Lower leg skin (tissue), 4 donors: Measurements from ENCODE around the gene GLI1. TPM values are rescaled to one million over a fixed set of nuclear protein-coding genes. Genes with fewer than 3 reads are reported as not detected.
A peak's percentile ranks its signal among the peaks of the same experiment; 100 is the strongest.
"Not testable (repeated sequence)": the region's sequence is repeated elsewhere in the genome, so short reads cannot be mapped to it uniquely, and the experiment has no call there.

Experiments
- DNase-seq, 2 donors: peaks; one replicate each; pipeline ENCODE4 v3.0.0-alpha.2; 2019; ENCODE audit warnings: low spot score in 2 of 2
- H3K4me3 ChIP-seq: fragments of 200-600 bp; sonication (generic); 2 replicates; pipeline ENCODE4 v1.5.1; 2017; ENCODE audit warnings: mild to moderate bottlenecking, low read depth; ENCODE audit not compliant: poor library complexity, severe bottlenecking
- CTCF ChIP-seq, 3 donors: fragments of 450-650 bp; IDR thresholded peaks; one replicate each; pipeline ENCODE4 v1.5.1; 2016; ENCODE audit warnings: antibody characterized with exemption in 3 of 3, mild to moderate bottlenecking in 3 of 3, moderate library complexity in 2 of 3
- POLR2A ChIP-seq, 2 donors: fragments of 450-650 bp; IDR thresholded peaks; one replicate each; pipeline ENCODE4 v1.6.1; 2016 to 2017; ENCODE audit warnings: antibody characterized with exemption in 2 of 2, mild to moderate bottlenecking in 1 of 2, moderate library complexity in 1 of 2
- WGBS, 2 donors: methylation state at CpG; one replicate each; pipeline ENCODE4 v1.1.5; 2018; 5-methylcytosine and 5-hydroxymethylcytosine counted together
- intact Hi-C: fragments of 100-400 bp; cut with DNase I; formaldehyde crosslinking; loops from one replicate; pipeline ENCODE4 v1.15.0; 2023; ENCODE audit warnings: low total_unique reads
- total RNA-seq, 4 donors: library from RNA; depleted of rRNA; stranded (reverse); fragments of >200 nt; gene quantifications; one replicate each; pipeline ENCODE4 v1.1.0, GENCODE V29; 2016

The GLI1 gene
- total RNA-seq, 4 donors from 2014 or later, result 0.19 to 13.4 (median 1.9) TPM

- DNase-seq, result no peak
- no peak overlapping the region for H3K4me3 ChIP-seq
- WGBS, 2 donors, result 91 to 93% methylated on average over 15 of the region's 15 CpGs
- TF ChIP-seq CTCF (IDR thresholded peaks at IDR 0.05) (no peak), POLR2A (IDR thresholded peaks at IDR 0.05) (no peak)
- intact Hi-C loops, result no loop called here
Measured at GRCh38 chr12:57491393-57492280, 32.1 kb downstream of the GLI1 start.

GRCh38 chr12:57495051-57495701 is 35.6 kb downstream of the GLI1 start:
- H3K4me3 ChIP-seq, intact Hi-C loops, DNase-seq: not testable (repeated sequence)
- WGBS, 2 donors, result 92 to 93% methylated on average over 12 to 39 of the region's 48 CpGs

- DNase-seq, result no peak
- no peak overlapping the region for H3K4me3 ChIP-seq
- TF ChIP-seq CTCF (IDR thresholded peaks at IDR 0.05) (no peak), POLR2A (IDR thresholded peaks at IDR 0.05) (no peak)
- intact Hi-C loops, result no loop called here
Measured at GRCh38 chr12:57496822-57497221, 37.2 kb downstream of the GLI1 start.

GRCh38 chr12:57497223-57498131 is 37.9 kb downstream of the GLI1 start:
- TF ChIP-seq POLR2A (IDR thresholded peaks at IDR 0.05) (no peak), CTCF (IDR thresholded peaks at IDR 0.05) (no peak)
- no peak overlapping the region for H3K4me3 ChIP-seq
- 92 to 95% methylated on average over 12 of the region's 12 CpGs for WGBS, 2 donors
- no peak for DNase-seq
- intact Hi-C loops, result no loop called here

- intact Hi-C loops, result no loop called here
- TF ChIP-seq CTCF (IDR thresholded peaks at IDR 0.05) (no peak), POLR2A (IDR thresholded peaks at IDR 0.05) (no peak)
- WGBS, 2 donors, result 86 to 94% methylated on average over 9 of the region's 9 CpGs
- no peak overlapping the region for H3K4me3 ChIP-seq
- DNase-seq, result peak in 1 of 2 donors; percentile 61
Measured at GRCh38 chr12:57498132-57498502, 38.5 kb downstream of the GLI1 start.

- intact Hi-C loops, result no loop called here
- WGBS, 2 donors, result 93 to 97% methylated on average over 4 of the region's 4 CpGs
- no peak overlapping the region for H3K4me3 ChIP-seq
- TF ChIP-seq POLR2A (IDR thresholded peaks at IDR 0.05) (no peak), CTCF (IDR thresholded peaks at IDR 0.05) (no peak)
- no peak for DNase-seq
Measured at GRCh38 chr12:57498571-57498970, 39.0 kb downstream of the GLI1 start.
